Heart left ventricle (tissue), 16 donors: ENCODE measurements around the gene DCD. TPM values are rescaled to one million over a fixed set of nuclear protein-coding genes. Genes with fewer than 3 reads are reported as not detected.
A peak's percentile ranks its signal among the peaks of the same experiment; 100 is the strongest.

Source experiments
- ATAC-seq, 4 donors: fragments of 200-7000 bp; cut with Tn5 transposase; one replicate each; pipeline ENCODE4 v1.9.1; 2020 to 2022; ENCODE audit warnings: moderate library complexity in 4 of 4, mild to moderate bottlenecking in 3 of 4, moderate number of reproducible peaks in 1 of 4
- DNase-seq, 5 donors: peaks; one replicate each; pipeline ENCODE4 v3.0.0-alpha.2; 2020
- H3K27ac ChIP-seq, 12 donors: fragments of 200-600 bp; sonication (generic) in 4 of 12; one replicate each; pipeline versions ENCODE4 v1.5.0 to v1.8.0; 2016 to 2022; ENCODE audit warnings: mild to moderate bottlenecking in 2 of 12
- H3K27me3 ChIP-seq, 9 donors: fragments of 200-600 bp; sonication (generic) in 2 of 9; one replicate each; pipeline versions ENCODE4 v1.5.1 to v1.8.0; 2016 to 2022; ENCODE audit warnings: mild to moderate bottlenecking in 3 of 9
- H3K36me3 ChIP-seq, 9 donors: fragments of 200-600 bp; sonication (generic) in 2 of 9; one replicate each; pipeline versions ENCODE4 v1.5.0 to v1.8.0; 2018 to 2022; ENCODE audit warnings: mild to moderate bottlenecking in 2 of 9
- H3K4me1 ChIP-seq, 12 donors: fragments of 200-600 bp; sonication (generic) in 4 of 12; one replicate each; pipeline versions ENCODE4 v1.5.0 to v1.8.0; 2016 to 2022; ENCODE audit warnings: mild to moderate bottlenecking in 3 of 12
- H3K4me3 ChIP-seq, 12 donors: fragments of 200-600 bp; sonication (generic) in 4 of 12; one replicate each; pipeline versions ENCODE4 v1.5.0 to v1.8.0; 2017 to 2022; ENCODE audit warnings: mild to moderate bottlenecking in 9 of 12, moderate library complexity in 4 of 12
- H3K9me3 ChIP-seq, 12 donors: fragments of 200-600 bp; sonication (generic) in 4 of 12; one replicate each; pipeline versions ENCODE4 v1.5.0 to v1.8.0; 2016 to 2022; ENCODE audit warnings: mild to moderate bottlenecking in 1 of 12
- CTCF ChIP-seq, 12 donors: fragments of 200-600 bp; sonication (generic) in 4 of 12; IDR thresholded peaks; one replicate each; pipeline versions ENCODE4 v1.5.0 to v1.8.0; 2018 to 2022; ENCODE audit warnings: antibody characterized with exemption in 12 of 12, mild to moderate bottlenecking in 5 of 12
- POLR2A ChIP-seq, 2 donors: fragments of 450-650 bp; IDR thresholded peaks; one replicate each; pipeline ENCODE4 v1.6.1; 2017; ENCODE audit warnings: antibody characterized with exemption in 2 of 2, mild to moderate bottlenecking in 2 of 2, moderate library complexity in 2 of 2
- WGBS, 4 donors: extraction: QIAGEN DNeasy Blood & Tissue Kit in 2 of 4; methylation state at CpG; one replicate each; pipeline versions ENCODE4 v1.1.5 to v1.1.7; 2013 to 2018; 5-methylcytosine and 5-hydroxymethylcytosine counted together
- intact Hi-C, 10 donors: fragments of 100-400 bp; cut with DNase I; formaldehyde crosslinking; loops; one replicate each; pipeline versions ENCODE4 v1.11.1 to v1.14.2; 2022
- polyA plus RNA-seq, 2 donors: library from polyadenylated mRNA; stranded (reverse); fragments of 200-250 nt; gene quantifications; one replicate each; pipeline ENCODE4 v1.2.3, GENCODE V29; 2013
- total RNA-seq, 9 donors: library from RNA; depleted of rRNA in 2 of 9; stranded (reverse); fragments of >200 nt in 2 of 9; fragmentation: NEBNext Ultra II Directional in 3 of 9; extraction: Animal tissue kit (Norgen Biotek cat#: 25700) in 3 of 9; gene quantifications; one replicate each; pipeline versions ENCODE4 v1.1.0 to v1.2.4, GENCODE V29; 2016 to 2023
- donor health status: ischemic (EF 13 %, LVEDD 7.1; RV severe dilation, severe dysfunction).
- donor health status: healthy with polysubstance abuse.
- donor health status: DM: no; HTN: yes; CAD: no.
- donor health status: DM: no; HTN: no; CAD: no.
- donor health status: ischemic (EF 25% LVEDD 6.9; RV normal size, moderate dysfunction).
- donor health status: ischemic (EF 25% LVEDD 5.7; RV mildly dilated, moderate dysfunction).
- donor health status: healthy.
- donor health status: DM: yes; HTN: yes; CAD: no.
- donor health status: ischemic (EF 35%, LVEDD 5.7; RV mildly dilated, moderate dysfunction).
- donor health status: nonischemic (EF 11% LVEDD 7.7; RV severe dilation, severe dysfunction).
- donor health status: DM: yes; HTN: yes; CAD: no.
- donor health status: PGD.
- donor health status: ischemic (EF 29% LVEDD 5.4; RV normal size, mild dysfunction).
- donor health status: nonischemic (EF 23%, LVEDD 6.1; RV moderate dilation, normal function).

Gene DCD
- total and polyA plus RNA-seq, 11 donors = not detected

DNA sequence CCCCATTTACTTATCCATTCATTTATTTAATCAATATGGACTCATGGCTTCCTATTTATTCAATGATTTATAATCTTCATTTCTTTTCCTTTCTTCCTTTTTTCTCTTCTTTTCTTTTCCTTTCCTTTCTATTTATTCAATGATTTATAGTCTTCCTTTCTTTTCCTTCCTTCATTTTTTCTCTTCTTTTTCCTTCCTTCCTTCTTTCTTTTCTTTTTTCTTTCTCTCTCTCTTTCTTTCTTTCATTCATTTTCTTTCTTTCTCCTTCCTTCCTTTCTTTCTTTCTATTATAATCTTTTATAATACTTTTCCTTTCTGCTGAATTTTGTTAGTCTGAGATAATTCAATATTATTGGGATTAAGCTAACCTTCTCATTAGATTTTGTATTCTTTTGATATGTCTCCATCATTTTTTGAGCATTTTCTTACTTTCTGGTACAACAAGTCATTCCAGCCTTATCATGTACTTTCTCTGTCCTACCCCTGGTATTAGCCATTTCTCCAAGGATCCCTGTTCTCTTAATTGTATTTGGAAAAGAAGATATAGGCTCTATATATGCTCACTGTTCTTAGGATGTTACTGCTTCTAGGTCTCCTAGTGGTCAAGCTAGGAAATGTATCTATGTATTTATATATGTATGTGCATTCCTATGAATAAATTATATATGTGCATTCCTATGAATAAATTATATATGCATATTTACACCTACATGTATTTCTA lies 25.5 kb downstream of the DCD start:
- Histone ChIP-seq H3K27me3 (peaks cover 0 to 40% (median 8%) of the 10 kb centered on the region in 9 donors), H3K27ac (no peak overlapping the region), H3K9me3 (peaks cover 0 to 4% (median 0%) of the 10 kb centered on the region in 12 donors), H3K4me1 (no peaks in the 10 kb centered on the region), H3K36me3 (no peaks in the 10 kb centered on the region), H3K4me3 (no peak overlapping the region)
- DNase-seq (no peak), ATAC-seq (no peak)
- intact Hi-C loops = no loop called here
- peak in 2 of 12 donors; percentile 20 to 21 for TF ChIP-seq CTCF (IDR thresholded peaks at IDR 0.05)
- no peak for TF ChIP-seq POLR2A (IDR thresholded peaks at IDR 0.05)

- no peak for DNase-seq
These were observed 31.1 kb downstream of the DCD start for GRCh38 chr12:54616933-54617680.

GRCh38 chr12:54612225-54612750 lies 35.9 kb downstream of the DCD start:
- Histone ChIP-seq H3K4me1 (no peaks in the 10 kb centered on the region), H3K27ac (no peak overlapping the region), H3K9me3 (no peaks in the 10 kb centered on the region), H3K4me3 (no peak overlapping the region), H3K27me3 (peaks cover 0 to 25% (median 0%) of the 10 kb centered on the region in 9 donors), H3K36me3 (no peaks in the 10 kb centered on the region)
- ATAC-seq (no peak), DNase-seq (no peak)
- WGBS, 4 donors = 40 to 71% (median 53%) methylated on average over 1 of the region's 1 CpG
- intact Hi-C loops = no loop called here
- TF ChIP-seq POLR2A (IDR thresholded peaks at IDR 0.05) = no peak

More at GRCh38 chr12:54616933-54617680, 31.1 kb downstream of the DCD start:
- TF ChIP-seq CTCF (IDR thresholded peaks at IDR 0.05) (no peak), POLR2A (IDR thresholded peaks at IDR 0.05) (no peak)
- Histone ChIP-seq H3K36me3 (no peaks in the 10 kb centered on the region), H3K9me3 (no peaks in the 10 kb centered on the region), H3K27ac (no peak overlapping the region), H3K4me3 (no peak overlapping the region), H3K4me1 (no peaks in the 10 kb centered on the region), H3K27me3 (peaks cover 0 to 20% (median 0%) of the 10 kb centered on the region in 9 donors)
- 66 to 74% (median 71%) methylated on average over 6 of the region's 6 CpGs for WGBS, 4 donors
- no peak for ATAC-seq
- intact Hi-C loops = no loop called here

DNA sequence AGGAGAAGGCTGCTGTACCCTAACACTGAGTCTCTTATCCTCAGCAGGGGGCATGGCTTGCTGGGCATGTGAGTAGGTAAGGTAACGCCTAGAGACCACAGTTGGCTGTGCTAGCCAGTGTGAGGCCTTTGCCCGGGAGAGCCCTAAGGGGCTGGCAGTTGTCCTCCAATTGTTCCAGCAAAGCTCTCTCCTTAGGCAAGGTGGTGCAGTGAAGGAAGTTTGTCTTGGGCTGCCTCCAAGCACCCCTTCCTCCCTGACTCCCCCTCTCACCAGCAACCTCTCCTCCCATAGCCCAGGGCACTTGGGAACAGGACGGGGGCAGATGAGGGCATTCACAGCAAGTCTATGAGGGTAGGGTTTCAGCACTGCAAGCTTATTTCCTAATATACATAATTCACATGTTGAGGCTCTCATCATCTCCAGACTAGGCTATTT lies 36.4 kb downstream of the DCD start:
- Histone ChIP-seq H3K4me1 (no peaks in the 10 kb centered on the region), H3K27me3 (peaks cover 0 to 25% (median 0%) of the 10 kb centered on the region in 9 donors), H3K9me3 (no peaks in the 10 kb centered on the region), H3K36me3 (no peaks in the 10 kb centered on the region), H3K27ac (no peak overlapping the region), H3K4me3 (no peak overlapping the region)
- no peak for DNase-seq
- intact Hi-C loops = no loop called here
- whole genome bisulfite sequencing, 4 donors = 49 to 77% (median 71%) methylated on average over 3 of the region's 3 CpGs
- TF ChIP-seq CTCF (IDR thresholded peaks at IDR 0.05) (no peak), POLR2A (IDR thresholded peaks at IDR 0.05) (no peak)
- ATAC-seq = no peak
